NCI-H1436 (cell line): ENCODE results near the gene DDOST.
A peak's percentile ranks its signal among the peaks of the same experiment; 100 is the strongest.

Source experiments
- DNase-seq: peaks from one replicate; lab custom pipeline; 2025; lab: John Stamatoyannopoulos, UW

DDOST gene

GRCh38 chr1:20661207-20662109 lies at the start of gene DDOST:
TSS of gene DDOST (minus strand) at chr1:20661369. CDS start at chr1:20661350, 19 bp downstream.
- DNase-seq, result peak; percentile 97

GRCh38 chr1:20710469-20711284 lies 49.5 kb upstream of the DDOST start:
- no peak for DNase-seq

GRCh38 chr1:20709868-20710267 lies 48.7 kb upstream of the DDOST start:
- DNase-seq, result no peak

GRCh38 chr1:20708891-20709290 lies 47.7 kb upstream of the DDOST start:
- DNase-seq, result no peak

GRCh38 chr1:20708057-20708456 lies 46.9 kb upstream of the DDOST start:
- no peak for DNase-seq

GRCh38 chr1:20706841-20707240 lies 45.7 kb upstream of the DDOST start:
- no peak for DNase-seq

GRCh38 chr1:20705203-20705755 lies 44.1 kb upstream of the DDOST start:
- no peak for DNase-seq

- DNase-seq, result no peak
Observed at GRCh38 chr1:20704390-20705202, 43.4 kb upstream of the DDOST start.

GRCh38 chr1:20703124-20703756 lies 42.1 kb upstream of the DDOST start:
- no peak for DNase-seq

GRCh38 chr1:20702416-20702815 lies 41.2 kb upstream of the DDOST start:
- DNase-seq, result no peak

- no peak for DNase-seq
Observed at GRCh38 chr1:20701847-20702246, 40.7 kb upstream of the DDOST start.

- DNase-seq, result no peak
Observed at GRCh38 chr1:20701446-20701845, 40.3 kb upstream of the DDOST start.

GRCh38 chr1:20700636-20701215 lies 39.6 kb upstream of the DDOST start:
- no peak for DNase-seq

- no peak for DNase-seq
Observed at GRCh38 chr1:20699558-20699957, 38.4 kb upstream of the DDOST start.

GRCh38 chr1:20698195-20698910 lies 37.2 kb upstream of the DDOST start:
- DNase-seq, result no peak

GRCh38 chr1:20697563-20697962 lies 36.4 kb upstream of the DDOST start:
- no peak for DNase-seq

- DNase-seq, result peak; percentile 81
Observed at GRCh38 chr1:20696397-20697333, 35.5 kb upstream of the DDOST start.

- no peak for DNase-seq
Observed at GRCh38 chr1:20695515-20695914, 34.3 kb upstream of the DDOST start.

- no peak for DNase-seq
Observed at GRCh38 chr1:20693623-20694022, 32.5 kb upstream of the DDOST start.
